ENCODE measurements around the gene CALN1.
"Not testable (repeated sequence)": the region's sequence is repeated elsewhere in the genome, so short reads cannot be mapped to it uniquely, and the experiment has no call there.

CALN1 gene

DNA sequence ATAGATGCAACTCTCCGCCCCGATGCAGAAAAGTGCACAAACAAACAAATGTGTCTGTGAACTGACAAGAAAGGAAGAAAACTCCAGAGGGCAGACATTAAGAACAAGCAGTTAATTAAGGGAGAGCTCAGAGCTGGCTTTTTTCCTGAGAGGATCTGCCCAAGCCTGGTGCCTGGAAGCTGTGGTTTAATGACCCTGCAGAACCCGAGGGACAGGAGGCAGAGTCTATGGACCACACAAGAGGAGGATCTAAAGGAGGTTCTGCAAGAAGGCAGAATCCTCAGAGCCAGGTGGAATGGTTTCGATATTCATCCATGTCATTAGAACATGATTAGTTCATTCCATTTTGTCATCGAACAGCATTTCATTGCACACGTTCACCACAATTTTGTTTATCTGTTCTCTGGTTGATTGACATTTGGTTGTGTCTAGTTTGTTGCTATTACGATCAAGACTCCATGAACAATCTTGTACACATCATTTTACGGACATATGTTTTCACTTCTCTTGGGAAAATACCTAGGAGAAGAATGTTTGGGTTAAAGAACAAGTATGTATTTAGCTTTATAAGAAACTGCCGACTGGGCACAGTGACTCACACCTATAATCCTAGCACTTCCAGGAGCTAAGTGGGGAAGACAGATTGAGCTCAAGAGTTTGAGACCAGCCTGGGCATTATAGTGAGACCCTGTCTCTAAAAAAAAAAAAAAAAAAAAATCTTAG, 560.2 kb downstream of the CALN1 start:
- no peak for DNase-seq

DNA sequence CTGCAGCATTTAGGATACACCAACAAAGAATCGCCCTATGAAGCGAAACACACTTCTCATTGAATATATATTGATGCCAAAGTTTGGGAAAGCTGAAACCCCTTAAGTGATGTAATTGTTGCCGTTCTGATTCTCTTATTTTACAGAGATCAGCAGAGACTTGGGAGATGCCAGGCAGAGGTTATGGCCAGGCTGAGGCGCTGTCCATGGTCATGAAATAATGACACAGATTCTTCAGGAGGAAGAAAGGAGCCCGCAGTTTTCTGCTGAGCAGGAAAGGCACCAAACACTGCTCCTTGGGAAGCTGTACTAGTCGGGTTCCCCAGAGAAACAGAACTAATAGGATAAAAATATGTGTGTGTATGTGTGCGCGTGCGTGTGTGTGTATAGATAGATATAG, 566.0 kb downstream of the CALN1 start:
- no peak for DNase-seq

DNA sequence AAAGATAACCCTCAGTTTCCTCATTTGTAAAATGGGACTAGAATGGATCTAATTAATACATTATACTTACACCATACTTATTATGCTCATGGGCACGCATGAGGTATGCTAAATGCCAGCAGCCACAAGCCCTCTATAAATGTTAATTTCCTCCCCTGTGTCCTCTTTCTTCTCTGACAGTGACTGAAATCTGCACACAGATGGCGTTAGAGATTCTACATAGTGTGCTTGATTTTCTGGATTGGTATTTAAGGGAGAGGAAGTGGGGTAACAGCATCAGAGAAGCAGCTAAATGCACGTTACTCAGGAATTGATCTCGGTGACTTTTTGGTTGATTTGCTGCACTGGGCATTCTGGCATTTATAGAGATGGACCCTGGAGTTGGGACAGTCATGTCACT, 568.5 kb downstream of the CALN1 start:
- no peak for DNase-seq

DNA sequence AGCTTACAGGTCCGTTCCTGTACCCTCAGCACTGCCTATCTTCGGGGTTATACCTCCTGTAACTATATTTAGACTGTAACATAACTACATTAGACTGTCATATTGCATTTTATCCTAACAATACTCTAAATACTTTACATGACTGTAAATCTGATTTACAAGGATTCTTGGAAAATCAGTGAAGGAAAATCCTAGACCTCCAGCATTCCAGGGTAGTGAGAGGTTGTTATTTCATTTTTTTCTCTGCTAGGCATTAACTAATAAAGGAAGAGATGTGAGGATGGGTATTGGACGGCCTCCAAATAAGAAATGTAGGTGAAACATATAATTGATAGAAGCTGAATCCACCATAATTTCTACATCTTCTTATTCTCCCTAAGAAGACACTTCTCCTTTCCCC, 569.4 kb downstream of the CALN1 start:
- DNase-seq: no peak

DNA sequence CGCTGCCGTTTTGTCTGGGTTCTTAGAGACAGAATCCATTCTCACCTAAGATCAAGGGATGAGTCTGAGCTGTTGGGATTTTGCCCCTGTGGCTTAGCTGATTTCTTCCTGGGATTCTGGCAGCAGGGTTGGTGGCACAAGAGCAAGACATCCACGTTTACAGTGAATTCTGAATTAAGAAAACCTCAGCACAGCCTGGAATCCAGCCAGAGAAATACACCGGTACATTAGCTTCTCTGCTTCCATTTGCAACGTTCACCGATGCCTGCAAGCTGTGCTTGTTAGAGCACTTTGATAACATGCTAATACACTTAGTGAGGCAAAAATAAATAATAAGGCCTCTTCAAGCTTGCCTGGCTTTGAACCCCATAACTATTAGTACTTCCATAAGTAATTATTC, 569.8 kb downstream of the CALN1 start:
- DNase-seq: no peak

DNA sequence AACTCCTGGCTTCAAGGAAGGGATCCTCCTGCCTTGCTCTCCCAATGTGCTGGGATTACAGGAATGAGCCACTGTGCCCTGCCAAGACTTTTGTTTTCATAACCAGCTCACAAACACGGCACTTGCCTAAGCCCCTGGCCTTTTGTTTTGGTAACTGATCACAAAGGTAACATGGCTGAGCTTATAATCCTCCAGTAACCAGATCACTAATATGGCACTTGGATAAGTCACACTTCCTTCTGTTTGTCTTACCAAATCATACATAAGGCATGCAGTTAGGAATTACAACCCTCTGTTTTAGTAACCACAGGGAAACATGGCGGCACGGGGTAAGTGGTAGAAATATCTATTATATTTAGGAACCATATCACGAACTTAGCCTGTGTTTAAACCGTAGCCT, 577.1 kb downstream of the CALN1 start:
- no peak for DNase-seq

DNA sequence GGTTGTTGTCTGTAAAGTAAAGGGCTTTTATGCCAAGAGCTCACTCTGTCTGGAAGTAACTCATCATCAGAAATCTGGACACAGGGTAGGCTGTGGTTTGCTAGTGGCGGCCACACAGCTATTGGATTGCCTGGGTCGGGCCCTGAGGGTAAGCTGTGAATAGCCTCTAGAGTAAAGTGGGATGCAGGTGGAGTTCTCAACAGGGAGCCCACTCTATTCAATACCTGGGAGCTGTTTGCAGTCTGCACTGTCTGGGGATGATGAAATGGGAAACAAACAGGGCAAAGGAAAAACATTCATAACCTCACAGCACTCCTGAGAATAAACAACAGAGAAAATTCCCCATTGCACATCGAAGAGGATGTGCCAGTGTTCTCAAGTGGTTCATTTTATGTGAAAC, 582.6 kb downstream of the CALN1 start:
- no peak for DNase-seq

DNA sequence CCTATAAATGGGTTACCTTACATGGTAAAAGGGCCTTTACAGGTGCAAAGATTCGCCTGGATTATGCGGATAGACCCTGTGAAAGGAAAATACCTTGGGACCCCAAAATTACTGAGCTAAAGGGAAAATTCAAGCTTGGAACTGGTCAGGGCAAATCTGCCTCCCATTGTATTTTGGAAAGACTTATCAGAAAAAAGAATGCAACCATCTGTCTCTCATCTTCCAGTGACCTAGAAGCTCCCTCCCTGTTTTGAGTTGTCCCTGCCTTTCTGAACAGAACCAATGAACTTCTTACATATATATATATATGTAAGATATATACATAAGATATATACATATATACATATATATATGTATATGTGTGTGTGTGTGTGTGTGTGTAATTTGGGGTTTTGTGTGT, 583.8 kb downstream of the CALN1 start:
- no peak for DNase-seq

DNA sequence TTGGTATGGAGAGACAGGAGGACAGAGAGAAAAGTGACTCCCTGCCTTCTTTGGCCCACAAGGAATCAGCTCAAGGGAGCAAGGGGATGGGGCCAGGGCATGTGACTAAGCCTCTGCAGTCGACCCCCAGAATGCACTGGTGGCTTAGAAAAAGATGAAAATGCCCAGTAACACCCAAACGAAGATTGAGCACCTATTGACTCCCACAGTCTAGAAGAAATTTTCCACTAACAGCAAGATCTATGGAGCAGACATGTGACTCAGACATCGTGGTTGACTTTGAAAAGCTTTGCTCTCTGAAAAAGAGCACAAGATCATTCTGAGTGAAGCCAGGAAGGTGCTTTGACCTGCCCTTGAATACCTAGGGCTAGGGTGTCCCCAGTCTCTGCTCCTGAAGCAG, 586.0 kb downstream of the CALN1 start:
- DNase-seq: no peak

DNA sequence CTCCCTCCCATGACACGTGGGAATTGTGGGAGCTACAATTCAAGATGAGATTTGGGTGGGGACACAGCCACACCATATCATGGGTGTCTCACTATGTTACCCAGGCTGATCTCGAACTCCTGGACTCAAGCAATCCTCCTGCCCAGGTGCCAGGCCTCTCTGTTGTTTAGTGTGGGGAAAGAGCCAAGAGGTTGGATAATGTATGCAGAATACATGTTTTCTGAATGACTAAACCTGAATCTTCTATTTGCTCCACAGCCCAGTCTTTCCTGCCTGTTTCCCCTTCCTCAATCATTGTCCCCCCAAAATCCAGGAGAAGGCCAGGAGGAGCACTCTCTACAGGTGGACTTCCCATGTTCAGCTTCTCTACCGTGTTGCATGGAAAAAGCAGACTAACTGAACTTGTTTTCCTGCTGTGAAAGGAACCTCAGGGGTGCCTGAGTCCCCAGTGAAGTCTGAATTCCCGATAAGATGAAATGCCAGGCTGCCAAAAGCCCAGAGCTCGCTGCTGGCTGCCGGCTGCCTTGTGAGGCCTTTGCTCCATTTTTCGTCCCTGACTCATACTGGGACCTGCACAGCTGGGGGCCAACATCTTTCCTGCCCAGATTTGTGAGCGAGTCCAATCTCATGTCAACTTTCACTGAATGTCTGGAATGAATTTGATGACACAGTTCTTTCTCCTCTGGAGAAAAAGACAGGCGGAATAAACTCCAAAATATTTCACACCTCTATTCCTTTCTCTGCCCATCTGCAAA, 588.0 kb downstream of the CALN1 start:
- DNase-seq: no peak

DNA sequence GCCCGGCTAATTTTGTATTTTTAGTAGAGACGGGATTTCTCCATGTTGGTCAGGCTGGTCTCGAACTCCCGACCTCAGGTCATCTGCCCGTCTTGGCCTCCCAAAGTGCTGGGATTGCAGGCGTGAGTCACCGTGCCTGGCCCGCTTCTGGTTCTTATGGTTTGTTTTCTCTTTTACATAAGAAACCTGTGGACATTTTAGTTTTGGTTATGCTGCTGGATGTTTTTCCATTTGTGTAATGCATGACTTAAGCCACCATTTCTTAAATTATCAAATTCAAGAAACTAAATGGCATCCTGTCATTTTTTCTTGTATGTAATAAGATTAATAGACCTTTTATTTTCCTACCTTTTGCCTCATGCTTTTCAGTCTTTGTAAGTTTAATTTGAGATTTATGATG, 589.7 kb downstream of the CALN1 start:
- DNase-seq: not testable (repeated sequence)

DNA sequence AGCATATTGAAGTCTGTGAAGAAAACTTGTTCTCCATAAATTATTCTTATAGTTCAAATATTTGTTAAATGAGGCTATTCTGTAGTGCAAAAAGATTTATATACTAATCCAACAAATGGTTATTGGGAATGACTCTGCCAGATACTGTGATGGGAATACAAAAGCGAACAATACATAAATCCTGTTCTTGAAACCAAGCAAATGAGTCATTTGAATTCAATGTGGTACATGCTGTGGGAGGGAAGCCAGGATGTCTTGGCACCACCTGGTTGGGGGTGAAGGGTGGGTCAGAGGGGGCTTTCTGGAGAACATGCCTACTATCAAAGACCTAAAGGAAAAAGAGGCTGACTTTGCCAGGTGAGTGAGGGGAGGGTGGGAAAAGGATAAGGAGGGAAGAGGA, 594.2 kb downstream of the CALN1 start:
- DNase-seq: no peak

DNA sequence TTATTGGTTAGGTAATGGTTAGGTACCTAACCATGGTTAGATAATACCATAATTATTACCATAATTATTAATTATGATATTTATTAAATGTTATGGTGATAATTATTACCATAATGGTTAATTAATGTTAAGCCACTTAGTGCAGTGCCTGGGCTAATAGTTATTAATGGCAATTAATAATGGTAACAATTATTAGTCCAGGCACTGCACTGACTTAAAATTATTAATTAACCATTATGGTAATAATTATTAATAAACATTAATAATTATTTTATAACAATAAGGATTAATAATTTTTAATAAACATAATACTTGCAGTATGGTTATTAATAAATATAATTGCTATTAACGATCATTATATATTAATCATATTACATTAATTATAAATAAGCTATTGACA, 604.0 kb downstream of the CALN1 start:
- DNase-seq: no peak

DNA sequence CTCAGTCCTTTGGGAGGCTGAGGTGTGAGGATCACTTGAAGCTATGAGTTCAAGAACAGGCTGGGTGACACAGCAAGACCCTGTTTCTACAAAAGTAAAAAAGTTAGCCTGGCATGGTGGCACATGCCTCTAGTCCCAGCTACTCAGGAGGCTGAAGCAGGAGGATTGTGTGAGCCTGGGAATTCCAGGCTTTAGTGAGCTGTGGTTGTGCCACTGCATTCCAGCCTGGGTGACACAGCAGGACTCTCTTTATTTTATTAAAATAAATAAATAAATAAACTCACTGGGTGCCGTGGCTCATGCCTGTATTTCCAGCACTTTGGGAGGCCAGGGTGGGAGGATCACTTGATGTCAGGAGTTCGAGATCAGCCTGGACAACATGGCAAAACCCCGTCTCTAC, 607.9 kb downstream of the CALN1 start:
- no peak for DNase-seq

DNA sequence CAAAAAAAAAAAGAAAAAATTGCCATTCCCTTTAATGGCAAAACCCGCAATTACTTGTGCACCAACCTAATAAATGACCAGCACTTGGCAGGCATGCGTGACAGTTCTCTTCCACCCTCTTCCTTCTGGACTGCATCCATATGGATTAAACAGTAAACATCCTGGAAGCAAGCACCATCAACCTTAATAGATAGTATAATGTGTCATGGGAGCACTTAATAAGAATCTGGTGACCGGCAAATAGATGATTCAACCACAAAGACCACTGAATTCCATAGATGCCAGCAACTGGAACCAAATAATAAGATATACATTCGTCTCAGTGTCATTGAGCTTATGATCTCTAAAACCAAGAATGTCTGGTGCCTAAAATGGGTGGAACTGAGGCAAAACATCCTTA, 610.2 kb downstream of the CALN1 start:
- DNase-seq: no peak

DNA sequence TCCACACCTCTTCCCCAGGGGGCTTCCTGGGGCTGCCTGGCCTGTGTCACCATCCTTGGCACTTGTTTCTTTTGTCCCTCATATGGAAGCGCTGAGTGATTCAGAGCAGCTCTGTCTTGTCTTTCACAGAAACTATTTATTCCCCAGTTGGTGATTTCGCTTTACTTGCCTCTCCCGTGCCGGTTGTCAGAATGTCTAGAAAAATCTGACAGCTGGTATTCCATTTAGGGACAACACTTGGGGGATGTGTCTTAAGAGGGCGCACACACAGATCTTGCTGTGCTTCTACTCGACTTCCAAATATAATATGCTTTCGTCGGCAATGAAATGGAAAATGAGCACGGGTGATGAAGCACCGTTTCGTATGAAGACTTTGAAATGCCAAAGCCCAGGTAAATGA, 611.8 kb downstream of the CALN1 start:
- no peak for DNase-seq

DNA sequence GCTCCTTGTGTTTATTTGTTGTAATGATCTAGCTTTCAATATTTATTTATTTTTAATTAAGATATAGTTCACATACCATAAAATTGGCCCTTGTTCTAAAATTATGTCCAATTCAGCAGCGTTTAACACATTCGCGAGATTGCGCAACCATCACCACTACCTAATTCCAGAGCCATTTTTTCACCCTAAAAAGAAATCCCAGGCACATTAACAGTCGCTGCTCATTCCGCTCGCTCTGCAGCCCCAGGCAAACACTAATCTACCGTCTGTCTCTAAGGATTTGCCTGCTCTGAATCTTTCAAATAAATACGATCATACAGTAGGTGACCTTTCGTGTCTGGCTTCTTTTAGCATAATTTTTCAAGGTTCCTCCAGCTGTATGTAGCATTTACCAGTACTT, 616.7 kb downstream of the CALN1 start:
- DNase-seq: no peak

DNA sequence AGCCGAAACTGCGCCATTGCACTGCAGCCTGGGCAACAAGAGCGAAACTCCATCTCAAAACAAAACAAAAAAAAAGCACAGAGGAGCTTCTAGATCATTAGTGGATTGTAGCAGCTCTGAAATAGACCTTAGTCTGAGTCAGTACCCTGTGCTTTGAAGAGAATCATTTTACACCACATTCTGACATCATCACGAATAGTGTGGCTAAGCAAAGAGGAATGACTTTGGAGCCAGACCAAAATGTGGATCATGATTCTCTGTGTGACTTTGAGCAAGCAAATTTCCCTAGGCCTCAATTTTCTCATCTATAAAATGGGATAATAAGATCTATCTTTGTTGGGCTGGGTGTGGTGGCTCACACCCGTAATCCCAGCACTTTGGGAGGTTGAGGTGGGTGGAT, 618.9 kb downstream of the CALN1 start:
- DNase-seq: no peak

DNA sequence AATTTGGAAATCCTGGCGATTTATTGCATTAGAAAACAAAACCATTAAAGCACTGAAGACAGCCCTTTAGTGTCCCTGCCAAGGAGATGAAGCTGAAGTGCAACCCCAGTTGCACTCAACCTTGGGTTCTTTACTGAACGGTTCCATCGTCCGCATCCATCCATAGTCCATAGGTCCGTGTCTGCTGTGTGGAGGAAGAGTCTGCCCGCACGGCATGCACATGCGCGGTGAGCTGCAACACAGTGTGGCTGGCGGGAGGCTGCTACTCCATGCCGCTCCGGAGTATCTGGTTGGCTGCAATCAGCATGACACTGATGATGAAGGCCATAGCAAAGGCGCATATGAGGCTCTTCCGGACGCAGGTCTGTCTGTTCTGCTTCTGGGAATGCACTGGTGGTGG, 624.6 kb downstream of the CALN1 start:
- DNase-seq: no peak

DNA sequence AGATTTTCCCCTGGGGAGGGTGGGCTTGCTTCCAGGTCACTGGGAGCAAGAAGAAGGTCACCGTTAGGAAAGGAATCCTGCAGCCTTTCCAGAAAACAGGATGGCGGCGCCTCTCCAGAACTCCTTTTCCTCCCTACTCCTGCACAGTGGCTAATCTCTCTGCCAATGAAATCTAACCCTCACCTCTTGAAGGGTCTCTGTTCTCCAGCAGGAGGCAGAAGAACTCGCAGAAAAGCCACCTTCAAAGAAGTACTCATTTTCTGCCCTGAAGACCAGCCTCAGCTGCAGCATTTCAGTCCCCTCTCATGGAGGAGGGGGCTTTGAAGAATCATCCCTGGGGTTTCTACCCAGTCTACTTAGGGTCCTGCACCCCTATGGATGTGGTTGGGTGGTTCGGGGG, 626.9 kb downstream of the CALN1 start:
- no peak for DNase-seq

DNA sequence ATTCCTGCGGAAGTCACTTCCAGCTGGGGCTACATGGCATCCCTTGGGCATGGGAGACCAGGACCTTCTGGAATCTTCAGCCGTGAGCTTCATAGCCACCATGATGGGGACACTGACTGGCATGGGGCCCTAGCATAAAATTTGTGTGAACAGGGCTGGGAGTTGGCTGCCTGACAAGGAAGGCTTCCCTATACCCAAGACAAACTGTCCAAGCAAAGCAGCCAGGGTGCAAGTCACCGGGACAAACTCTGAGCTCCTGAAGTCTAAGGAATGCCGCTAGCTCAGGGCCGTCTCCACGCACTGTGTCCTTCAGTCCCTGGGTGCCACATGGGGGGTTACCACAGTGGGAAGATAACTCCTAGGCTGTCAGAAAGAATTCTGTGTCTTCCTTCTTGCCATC, 627.4 kb downstream of the CALN1 start:
- DNase-seq: no peak

DNA sequence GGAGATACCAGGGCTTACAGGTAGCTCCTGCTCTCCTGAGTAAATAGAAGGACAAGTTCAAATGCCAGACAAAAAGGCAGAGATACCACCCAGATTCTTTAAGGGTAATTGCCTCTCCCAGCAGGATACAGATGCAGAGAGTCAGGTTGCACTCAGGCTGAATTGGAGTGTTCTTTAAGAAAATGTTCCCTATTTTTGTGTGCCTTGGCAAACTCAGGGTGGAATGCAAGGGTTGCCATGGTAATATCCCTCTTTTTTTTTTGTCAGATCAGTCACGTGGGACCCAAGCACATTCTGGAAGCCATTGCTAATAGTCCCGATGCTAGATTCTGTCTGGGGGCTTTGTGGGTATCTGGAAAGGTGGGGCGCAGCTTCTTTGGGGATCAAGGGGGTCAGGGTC, 628.0 kb downstream of the CALN1 start:
- DNase-seq: no peak

DNA sequence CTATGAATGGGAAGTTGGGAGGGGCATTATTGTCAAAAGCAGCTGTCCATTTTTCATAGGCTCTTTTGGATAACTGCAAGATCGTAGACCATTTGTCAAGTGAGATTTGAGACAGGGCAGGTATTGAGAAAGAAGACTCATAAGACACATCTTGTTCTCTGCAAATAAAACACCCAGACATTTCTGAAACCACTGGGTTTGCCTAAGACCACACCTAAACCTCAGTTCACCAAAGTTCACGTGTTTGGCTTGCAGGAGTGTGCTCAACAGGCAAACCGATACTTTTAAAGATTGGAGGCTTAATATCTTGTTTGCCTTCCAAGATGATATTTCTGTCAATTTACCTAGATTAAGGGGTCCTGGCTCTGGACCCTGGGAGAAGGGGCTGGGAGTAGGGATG, 628.4 kb downstream of the CALN1 start:
- no peak for DNase-seq

DNA sequence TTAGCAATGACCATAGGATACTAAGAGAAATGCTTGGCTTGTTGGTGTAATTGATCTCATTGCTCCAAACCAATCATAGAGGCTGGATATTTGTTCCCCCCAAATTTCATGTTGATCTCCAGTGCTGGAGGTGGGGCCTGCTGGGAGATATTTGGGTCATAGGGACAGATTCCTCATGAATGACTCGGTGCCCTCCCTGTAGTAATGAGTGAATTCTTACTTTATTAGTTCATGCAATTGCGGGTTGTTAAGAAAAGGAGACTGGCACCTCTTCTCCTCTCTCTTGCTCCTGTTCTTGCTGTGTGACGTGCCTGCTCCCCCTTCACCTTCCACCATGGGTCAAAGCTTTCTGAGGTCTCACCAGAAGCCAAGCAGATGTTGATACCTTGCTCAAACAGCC, 630.1 kb downstream of the CALN1 start:
- no peak for DNase-seq

DNA sequence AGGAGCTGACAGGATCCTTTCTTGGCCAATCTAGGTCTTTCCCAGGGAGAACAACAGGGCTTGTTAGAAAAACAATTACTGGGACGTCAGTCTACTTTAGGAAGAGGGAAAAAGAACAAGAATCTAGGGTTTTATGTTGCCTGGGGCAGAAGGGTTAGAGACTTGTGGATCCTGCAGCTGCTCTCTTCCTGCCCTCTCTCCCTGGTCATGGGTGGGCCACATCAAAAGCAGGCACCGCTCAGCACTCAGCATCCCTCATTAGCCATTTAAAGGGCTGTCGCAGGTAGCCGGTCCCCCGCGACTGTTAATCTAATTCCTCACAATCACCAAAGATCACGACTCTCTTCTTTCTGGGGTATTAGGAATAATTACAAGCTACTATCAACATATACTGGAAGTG, 631.9 kb downstream of the CALN1 start:
- no peak for DNase-seq
